Mesendoderm (in vitro differentiated cells): ENCODE measurements around the gene MAST4.

Experiments
- DNase-seq: peaks from one replicate; pipeline ENCODE4 v3.0.0; 2013
- H2AK5ac ChIP-seq: 2 replicates; pipeline ENCODE4 v1.6.1; 2013; ENCODE audit warnings: low read length, inconsistent platforms
- H2BK120ac ChIP-seq: 2 replicates; pipeline ENCODE4 v1.6.1; 2013; ENCODE audit warnings: low read depth, mild to moderate bottlenecking, low read length, moderate library complexity, mixed read lengths
- H2BK15ac ChIP-seq: replicated peaks from 2 replicates; pipeline ENCODE4 v1.6.1; 2013; ENCODE audit warnings: low read depth, mild to moderate bottlenecking, moderate library complexity
- H2BK5ac ChIP-seq: 2 replicates; pipeline ENCODE4 v1.6.1; 2013; ENCODE audit warnings: low read length, inconsistent platforms
- H3K18ac ChIP-seq: 2 replicates; pipeline ENCODE4 v1.6.1; 2013; ENCODE audit warnings: mild to moderate bottlenecking, low read length, mixed read lengths
- H3K23ac ChIP-seq: one replicate; pipeline ENCODE4 v1.6.1; 2013; ENCODE audit warnings: low read length
- H3K27ac ChIP-seq: 2 replicates; pipeline ENCODE4 v1.5.1; 2013; ENCODE audit warnings: low read depth, mild to moderate bottlenecking, inconsistent platforms, low read length, moderate library complexity
- H3K27me3 ChIP-seq: 2 replicates; pipeline ENCODE4 v1.6.1; 2013; ENCODE audit warnings: low read length, control low read depth, mild to moderate bottlenecking, inconsistent platforms; ENCODE audit not compliant: insufficient read depth, poor library complexity
- H3K36me3 ChIP-seq: 2 replicates; pipeline ENCODE4 v1.6.1; 2013; ENCODE audit warnings: low read length, inconsistent platforms; ENCODE audit not compliant: control insufficient read depth, insufficient read depth
- H3K4ac ChIP-seq: one replicate; pipeline ENCODE4 v1.6.1; 2013; ENCODE audit warnings: low read depth, mild to moderate bottlenecking, low read length, moderate library complexity
- H3K4me1 ChIP-seq: 2 replicates; pipeline ENCODE4 v1.6.1; 2013; ENCODE audit warnings: low read depth, low read length, inconsistent platforms; ENCODE audit not compliant: control insufficient read depth
- H3K4me2 ChIP-seq: 2 replicates; pipeline ENCODE4 v1.6.1; 2013; ENCODE audit warnings: low read length
- H3K4me3 ChIP-seq: 2 replicates; pipeline ENCODE4 v1.5.1; 2013; ENCODE audit warnings: mild to moderate bottlenecking, low read length
- H3K56ac ChIP-seq: one replicate; pipeline ENCODE4 v1.6.1; 2013; ENCODE audit warnings: low read length
- H3K79me1 ChIP-seq: 2 replicates; pipeline ENCODE4 v1.6.1; 2013; ENCODE audit warnings: low read length, inconsistent platforms
- H3K79me2 ChIP-seq: 2 replicates; pipeline ENCODE4 v1.6.1; 2013; ENCODE audit warnings: mild to moderate bottlenecking, low read length; ENCODE audit not compliant: control insufficient read depth, insufficient read depth
- H3K9ac ChIP-seq: 2 replicates; pipeline ENCODE4 v1.6.1; 2013; ENCODE audit warnings: low read length, inconsistent platforms
- H4K5ac ChIP-seq: one replicate; pipeline ENCODE4 v1.6.1; 2013; ENCODE audit warnings: low read length
- H4K8ac ChIP-seq: one replicate; pipeline ENCODE4 v1.6.1; 2013; ENCODE audit warnings: low read depth, mild to moderate bottlenecking, control low read depth, low read length, moderate library complexity
- WGBS: extraction: QIAGEN DNeasy Blood & Tissue Kit; methylation state at CpG from one replicate; pipeline ENCODE4 v1.1.7; 2013; ENCODE audit warnings: low lambda C conversion rate, missing lambda C conversion rate; ENCODE audit not compliant: insufficient coverage; ENCODE audit errors: extremely low coverage; 5-methylcytosine and 5-hydroxymethylcytosine counted together

MAST4 gene

GRCh38 chr5:67206929-67207328 is 610.7 kb downstream of the MAST4 start:
- no peak for DNase-seq
- no peak overlapping the region for H2AK5ac ChIP-seq
- H3K27ac ChIP-seq = no peak overlapping the region
- H3K4ac ChIP-seq = no peak overlapping the region
- H3K4me3 ChIP-seq = no peak overlapping the region
- no peaks in the 10 kb centered on the region for H3K4me1 ChIP-seq
- no peak overlapping the region for H3K4me2 ChIP-seq
- no peaks in the 10 kb centered on the region for H3K79me2 ChIP-seq
- H4K8ac ChIP-seq = no peak overlapping the region
- no peak overlapping the region for H3K9ac ChIP-seq
- H2BK120ac ChIP-seq = no peak overlapping the region
- no peaks in the 10 kb centered on the region for H3K27me3 ChIP-seq
- H2BK15ac ChIP-seq = no peak overlapping the region
- no peaks in the 10 kb centered on the region for H3K36me3 ChIP-seq
- whole genome bisulfite sequencing = no CpG with 5 or more reads among the region's 4 CpGs
- no peak overlapping the region for H3K56ac ChIP-seq
- H2BK5ac ChIP-seq = no peak overlapping the region
- no peak overlapping the region for H3K18ac ChIP-seq
- H3K23ac ChIP-seq = no peak overlapping the region
- no peaks in the 10 kb centered on the region for H3K79me1 ChIP-seq
- no peak overlapping the region for H4K5ac ChIP-seq

GRCh38 chr5:67208403-67208802 is 612.2 kb downstream of the MAST4 start:
- H2BK120ac ChIP-seq = no peak overlapping the region
- no peaks in the 10 kb centered on the region for H3K4me1 ChIP-seq
- no peaks in the 10 kb centered on the region for H3K79me2 ChIP-seq
- no peak overlapping the region for H2BK5ac ChIP-seq
- no peak overlapping the region for H3K9ac ChIP-seq
- no peaks in the 10 kb centered on the region for H3K36me3 ChIP-seq
- H2BK15ac ChIP-seq = no peak overlapping the region
- H2AK5ac ChIP-seq = no peak overlapping the region
- no CpG with 5 or more reads among the region's 3 CpGs for WGBS
- H3K79me1 ChIP-seq = no peaks in the 10 kb centered on the region
- DNase-seq = no peak
- H3K23ac ChIP-seq = no peak overlapping the region
- H3K4ac ChIP-seq = no peak overlapping the region
- no peak overlapping the region for H3K27ac ChIP-seq
- H3K56ac ChIP-seq = no peak overlapping the region
- no peak overlapping the region for H4K8ac ChIP-seq
- H3K27me3 ChIP-seq = no peaks in the 10 kb centered on the region
- H3K4me3 ChIP-seq = no peak overlapping the region
- H3K18ac ChIP-seq = no peak overlapping the region
- no peak overlapping the region for H4K5ac ChIP-seq
- no peak overlapping the region for H3K4me2 ChIP-seq

GRCh38 chr5:67209141-67209771 is 613.1 kb downstream of the MAST4 start:
- Histone ChIP-seq H3K36me3 (no peaks in the 10 kb centered on the region), H4K8ac (no peak overlapping the region), H3K4me2 (no peak overlapping the region), H2BK120ac (no peak overlapping the region), H3K23ac (no peak overlapping the region), H3K27me3 (no peaks in the 10 kb centered on the region), H3K18ac (no peak overlapping the region), H3K79me1 (no peaks in the 10 kb centered on the region), H2AK5ac (no peak overlapping the region), H3K9ac (no peak overlapping the region), H3K4ac (no peak overlapping the region), H3K79me2 (no peaks in the 10 kb centered on the region), H4K5ac (no peak overlapping the region), H3K56ac (no peak overlapping the region), H3K27ac (no peak overlapping the region), H2BK5ac (no peak overlapping the region), H2BK15ac (no peak overlapping the region), H3K4me1 (no peaks in the 10 kb centered on the region), H3K4me3 (no peak overlapping the region)
- WGBS = no CpG with 5 or more reads among the region's 11 CpGs
- DNase-seq = peak; percentile 89

GRCh38 chr5:67211926-67212325 is 615.7 kb downstream of the MAST4 start:
- H3K23ac ChIP-seq = no peak overlapping the region
- H3K27me3 ChIP-seq = no peaks in the 10 kb centered on the region
- no peak overlapping the region for H3K9ac ChIP-seq
- H3K79me1 ChIP-seq = no peaks in the 10 kb centered on the region
- peak; percentile 75 for DNase-seq
- no peak overlapping the region for H2BK120ac ChIP-seq
- H2AK5ac ChIP-seq = no peak overlapping the region
- H2BK5ac ChIP-seq = no peak overlapping the region
- no peak overlapping the region for H4K5ac ChIP-seq
- H2BK15ac ChIP-seq = no peak overlapping the region
- no peak overlapping the region for H4K8ac ChIP-seq
- no peaks in the 10 kb centered on the region for H3K79me2 ChIP-seq
- no peak overlapping the region for H3K4ac ChIP-seq
- H3K36me3 ChIP-seq = no peaks in the 10 kb centered on the region
- H3K18ac ChIP-seq = no peak overlapping the region
- H3K4me2 ChIP-seq = no peak overlapping the region
- H3K4me3 ChIP-seq = no peak overlapping the region
- no peak overlapping the region for H3K56ac ChIP-seq
- H3K27ac ChIP-seq = no peak overlapping the region
- no peaks in the 10 kb centered on the region for H3K4me1 ChIP-seq
- WGBS = no CpG with 5 or more reads among the region's 2 CpGs

GRCh38 chr5:67214036-67214435 is 617.8 kb downstream of the MAST4 start:
- no peak overlapping the region for H2BK5ac ChIP-seq
- H3K56ac ChIP-seq = no peak overlapping the region
- H3K23ac ChIP-seq = no peak overlapping the region
- no peaks in the 10 kb centered on the region for H3K27me3 ChIP-seq
- H2BK15ac ChIP-seq = no peak overlapping the region
- no peak overlapping the region for H3K9ac ChIP-seq
- H3K4me1 ChIP-seq = no peaks in the 10 kb centered on the region
- no peaks in the 10 kb centered on the region for H3K36me3 ChIP-seq
- H2AK5ac ChIP-seq = no peak overlapping the region
- no peak overlapping the region for H3K27ac ChIP-seq
- H2BK120ac ChIP-seq = no peak overlapping the region
- no peak overlapping the region for H3K4ac ChIP-seq
- H3K79me2 ChIP-seq = no peaks in the 10 kb centered on the region
- H3K18ac ChIP-seq = no peak overlapping the region
- no peak overlapping the region for H3K4me3 ChIP-seq
- no CpG with 5 or more reads among the region's 6 CpGs for WGBS
- no peak overlapping the region for H4K5ac ChIP-seq
- no peaks in the 10 kb centered on the region for H3K79me1 ChIP-seq
- no peak overlapping the region for H3K4me2 ChIP-seq
- no peak overlapping the region for H4K8ac ChIP-seq
- DNase-seq = no peak
